ENCODE results near the gene PPM1H. TPM values are rescaled to one million over a fixed set of nuclear protein-coding genes. Genes with fewer than 3 reads are reported as not detected.

The PPM1H gene
- total RNA-seq, 4 donors from 2014 or later, result 1.5 to 2.7 (median 2.3) TPM

DNA sequence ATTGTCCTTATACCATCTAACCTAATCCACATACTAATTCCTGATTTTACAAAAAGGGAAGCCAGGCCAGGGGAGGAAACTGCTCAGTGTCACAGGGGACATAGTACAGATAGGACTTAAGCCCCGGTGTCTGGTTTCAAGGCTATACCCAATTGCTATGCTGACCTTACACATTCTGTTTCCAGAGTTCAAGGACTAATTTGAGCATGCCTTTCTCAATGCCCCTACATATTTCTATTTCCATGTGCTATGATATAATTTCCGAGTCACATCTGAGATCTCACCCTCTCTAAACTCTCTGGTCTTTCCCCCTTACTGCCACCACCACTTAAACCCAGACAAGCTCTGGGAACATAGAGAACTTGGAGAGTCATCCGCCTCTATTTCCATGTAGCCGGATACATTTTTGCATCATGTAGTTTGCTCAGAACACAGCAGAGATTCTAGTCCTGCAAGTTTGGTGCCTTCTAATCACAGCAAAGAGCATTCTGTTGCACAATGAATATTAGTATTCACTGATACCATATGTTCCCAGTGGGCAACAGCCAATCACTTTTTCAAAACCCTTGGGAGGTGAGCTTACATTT is 34.2 kb downstream of the PPM1H start:
- TF ChIP-seq, protein P1, sequence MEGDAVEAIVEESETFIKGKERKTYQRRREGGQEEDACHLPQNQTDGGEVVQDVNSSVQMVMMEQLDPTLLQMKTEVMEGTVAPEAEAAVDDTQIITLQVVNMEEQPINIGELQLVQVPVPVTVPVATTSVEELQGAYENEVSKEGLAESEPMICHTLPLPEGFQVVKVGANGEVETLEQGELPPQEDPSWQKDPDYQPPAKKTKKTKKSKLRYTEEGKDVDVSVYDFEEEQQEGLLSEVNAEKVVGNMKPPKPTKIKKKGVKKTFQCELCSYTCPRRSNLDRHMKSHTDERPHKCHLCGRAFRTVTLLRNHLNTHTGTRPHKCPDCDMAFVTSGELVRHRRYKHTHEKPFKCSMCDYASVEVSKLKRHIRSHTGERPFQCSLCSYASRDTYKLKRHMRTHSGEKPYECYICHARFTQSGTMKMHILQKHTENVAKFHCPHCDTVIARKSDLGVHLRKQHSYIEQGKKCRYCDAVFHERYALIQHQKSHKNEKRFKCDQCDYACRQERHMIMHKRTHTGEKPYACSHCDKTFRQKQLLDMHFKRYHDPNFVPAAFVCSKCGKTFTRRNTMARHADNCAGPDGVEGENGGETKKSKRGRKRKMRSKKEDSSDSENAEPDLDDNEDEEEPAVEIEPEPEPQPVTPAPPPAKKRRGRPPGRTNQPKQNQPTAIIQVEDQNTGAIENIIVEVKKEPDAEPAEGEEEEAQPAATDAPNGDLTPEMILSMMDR (IDR thresholded peaks at IDR 0.05; ENCODE audit: low read depth), result no peak

DNA sequence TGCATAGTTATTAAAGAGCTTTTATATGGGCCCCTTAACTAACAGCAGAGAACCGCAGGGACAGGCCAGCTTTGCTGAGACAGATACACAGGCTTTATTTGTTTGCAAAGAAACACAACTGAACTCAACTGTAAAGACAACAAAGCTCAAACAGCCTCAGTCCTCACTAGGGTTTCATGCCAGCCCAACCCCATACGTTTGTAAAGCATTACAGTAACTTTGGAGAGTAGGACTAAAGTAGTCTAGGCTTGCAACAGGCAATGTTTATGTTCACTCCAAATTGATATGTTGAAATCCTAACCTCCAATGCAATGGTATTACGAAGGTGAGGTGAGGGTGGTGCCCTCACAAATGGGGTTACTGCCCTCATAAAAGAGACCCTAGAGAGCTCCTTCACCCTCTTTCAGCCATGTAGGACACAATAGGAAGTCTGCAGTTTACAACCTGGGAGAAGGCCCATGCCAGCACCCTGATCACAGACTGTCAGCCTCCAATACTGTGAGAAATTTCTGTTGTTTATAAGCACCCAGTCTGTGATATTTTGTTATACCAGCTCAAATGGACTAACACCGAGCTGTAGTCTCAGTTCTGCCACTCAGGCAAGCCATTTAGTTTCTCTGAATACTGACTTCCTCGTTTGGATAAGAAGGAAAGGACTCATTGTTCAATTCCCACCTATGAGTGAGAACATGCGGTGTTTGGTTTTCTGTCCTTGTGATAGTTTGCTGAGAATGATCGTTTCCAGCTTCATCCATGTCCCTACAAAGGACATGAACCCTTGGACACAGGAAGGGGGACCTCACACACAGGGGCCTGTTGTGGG is 35.2 kb downstream of the PPM1H start:
- TF ChIP-seq, protein P1 (IDR thresholded peaks at IDR 0.05; ENCODE audit: low read depth), result no peak

DNA sequence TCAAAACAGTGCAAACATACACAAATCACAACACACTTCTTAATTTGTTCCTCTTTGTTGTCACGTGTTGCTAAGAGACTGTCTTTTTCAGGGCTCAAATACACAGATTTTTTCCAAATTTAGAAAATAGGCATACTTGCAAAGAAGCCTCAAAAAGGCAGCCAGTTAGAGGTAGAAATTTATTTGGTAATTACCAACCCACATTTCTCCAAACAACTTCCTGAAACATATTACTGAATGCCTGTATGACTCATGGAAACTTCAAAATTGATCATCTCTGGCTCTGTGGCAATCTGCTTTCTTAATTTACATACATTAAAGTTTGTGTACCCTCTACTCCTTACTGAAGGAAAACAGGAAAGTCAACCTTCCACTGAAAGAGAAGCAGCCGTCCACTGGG is 36.4 kb downstream of the PPM1H start:
- TF ChIP-seq, protein P1 (IDR thresholded peaks at IDR 0.05; ENCODE audit: low read depth), result no peak

DNA sequence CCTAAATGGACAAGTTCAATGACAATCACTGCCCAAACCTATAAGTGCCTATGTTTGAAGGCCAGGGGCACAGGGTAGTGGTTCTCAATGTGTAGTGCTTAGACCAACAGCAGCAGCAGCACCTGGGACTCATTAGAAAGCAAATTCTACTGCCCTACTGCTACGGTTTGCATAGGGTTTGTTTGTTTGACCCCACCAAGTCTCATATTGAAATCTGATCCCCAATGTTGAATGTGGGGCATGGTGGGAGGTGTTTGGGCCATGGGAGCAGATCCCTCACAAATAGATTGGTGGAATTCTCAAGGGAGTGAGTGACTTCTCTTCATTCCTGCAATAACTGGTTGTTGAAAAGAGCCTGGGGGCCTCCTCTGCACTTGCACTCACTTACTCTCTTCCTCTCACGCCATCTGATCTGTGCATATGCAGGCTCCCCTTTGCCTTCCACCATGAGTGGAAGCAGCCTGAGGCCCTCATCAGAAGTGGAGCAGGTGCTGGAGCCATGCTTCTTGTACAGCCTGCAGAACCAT is 39.5 kb downstream of the PPM1H start:
- TF ChIP-seq, protein P1 (IDR thresholded peaks at IDR 0.05; ENCODE audit: low read depth), result no peak

DNA sequence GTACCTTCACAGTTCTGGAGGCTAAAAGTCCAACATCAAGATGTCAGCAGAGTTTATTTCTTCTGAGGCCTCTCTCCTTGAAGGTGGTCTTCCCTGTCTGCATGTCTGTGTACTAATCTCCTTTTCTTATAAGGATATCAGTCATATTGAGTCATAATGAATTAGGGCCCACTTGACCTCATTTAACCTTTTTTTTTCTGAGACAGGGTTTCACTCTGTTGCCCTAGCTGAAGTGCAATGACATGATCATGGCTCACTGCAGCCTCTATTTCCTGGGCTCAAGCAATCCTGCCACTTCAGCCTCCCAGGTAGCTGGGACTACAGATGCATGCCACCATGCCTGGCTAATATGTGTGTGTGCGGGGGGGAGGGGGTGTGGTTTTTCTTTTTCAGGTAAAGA is 41.7 kb downstream of the PPM1H start:
- TF ChIP-seq, protein P1 (IDR thresholded peaks at IDR 0.05; ENCODE audit: low read depth), result no peak

DNA sequence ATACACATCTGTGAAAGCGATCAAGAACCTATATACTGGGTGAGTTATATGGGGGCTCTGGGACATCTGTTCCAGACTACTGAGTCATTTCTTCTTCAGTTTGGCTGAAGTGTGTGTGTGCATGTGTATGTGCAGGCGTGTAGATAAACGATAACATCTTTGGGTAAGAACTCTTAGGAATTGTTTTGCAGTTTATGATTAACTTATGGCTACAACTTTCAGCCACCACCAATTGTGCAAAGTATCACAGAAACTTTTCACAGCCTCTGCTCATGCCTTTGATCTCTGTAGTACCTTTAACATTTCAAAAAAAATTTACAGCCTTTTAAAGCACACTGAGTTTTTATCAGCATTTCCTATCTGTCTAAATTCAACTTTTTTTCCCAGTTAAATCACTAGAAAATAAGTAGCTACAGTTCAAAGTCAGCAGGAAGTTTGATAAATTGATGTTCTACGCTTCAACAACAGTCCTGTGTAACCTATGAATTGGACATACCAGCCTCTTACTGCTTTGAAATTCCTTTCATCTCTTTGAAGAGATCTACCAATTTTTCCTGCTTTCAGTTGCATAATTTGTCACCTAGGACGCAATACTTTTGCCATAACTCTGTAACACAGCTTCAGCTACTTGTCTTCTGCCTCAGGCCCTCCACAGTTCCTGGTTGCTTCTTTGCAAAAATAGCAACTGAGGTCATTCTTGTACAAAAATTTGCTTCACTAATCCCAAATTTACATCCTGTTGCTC is 43.0 kb downstream of the PPM1H start:
- TF ChIP-seq, protein P1 (IDR thresholded peaks at IDR 0.05; ENCODE audit: low read depth), result no peak

Data from subcutaneous adipose tissue (tissue), 4 donors.